ENCODE results near the gene CPED1.

DNA sequence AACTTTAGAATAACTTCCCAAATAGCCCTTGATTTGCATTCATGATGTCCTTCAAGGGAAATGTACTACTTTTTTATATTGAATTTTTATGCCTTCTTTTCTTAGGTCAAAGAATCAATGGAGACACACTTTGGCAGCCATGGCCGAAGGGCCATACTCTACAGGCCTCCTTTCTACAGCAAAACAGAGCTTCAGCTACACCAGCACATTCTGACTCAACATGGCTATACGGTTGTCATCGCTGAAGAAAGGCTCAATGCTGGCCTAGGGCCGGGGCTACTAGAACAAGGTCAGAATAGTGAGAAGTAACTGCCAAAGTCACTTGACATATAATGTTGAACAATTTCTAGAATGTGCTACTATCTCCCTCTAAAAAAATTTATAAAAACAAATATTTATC is 27.0 kb downstream of the CPED1 start:
- TF ChIP-seq, protein P1, sequence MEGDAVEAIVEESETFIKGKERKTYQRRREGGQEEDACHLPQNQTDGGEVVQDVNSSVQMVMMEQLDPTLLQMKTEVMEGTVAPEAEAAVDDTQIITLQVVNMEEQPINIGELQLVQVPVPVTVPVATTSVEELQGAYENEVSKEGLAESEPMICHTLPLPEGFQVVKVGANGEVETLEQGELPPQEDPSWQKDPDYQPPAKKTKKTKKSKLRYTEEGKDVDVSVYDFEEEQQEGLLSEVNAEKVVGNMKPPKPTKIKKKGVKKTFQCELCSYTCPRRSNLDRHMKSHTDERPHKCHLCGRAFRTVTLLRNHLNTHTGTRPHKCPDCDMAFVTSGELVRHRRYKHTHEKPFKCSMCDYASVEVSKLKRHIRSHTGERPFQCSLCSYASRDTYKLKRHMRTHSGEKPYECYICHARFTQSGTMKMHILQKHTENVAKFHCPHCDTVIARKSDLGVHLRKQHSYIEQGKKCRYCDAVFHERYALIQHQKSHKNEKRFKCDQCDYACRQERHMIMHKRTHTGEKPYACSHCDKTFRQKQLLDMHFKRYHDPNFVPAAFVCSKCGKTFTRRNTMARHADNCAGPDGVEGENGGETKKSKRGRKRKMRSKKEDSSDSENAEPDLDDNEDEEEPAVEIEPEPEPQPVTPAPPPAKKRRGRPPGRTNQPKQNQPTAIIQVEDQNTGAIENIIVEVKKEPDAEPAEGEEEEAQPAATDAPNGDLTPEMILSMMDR (conservative IDR thresholded peaks at IDR 0.05), result no peak
- TF ChIP-seq ZFX (IDR thresholded peaks at IDR 0.05), result no peak

Measured in C4-2B (cell line).